GM21526 (cell line): ENCODE measurements around the gene MAP2K5.

Experiments
- ATAC-seq: cut with Tn5 transposase; IDR thresholded peaks from one replicate; pipeline ENCODE4 v1.9.1; 2021; ENCODE audit warnings: moderate library complexity; ENCODE audit not compliant: unreplicated experiment, low FRiP score

MAP2K5 gene

GRCh38 chr15:67716171-67716570, 173.7 kb downstream of the MAP2K5 start:
- no peak for ATAC-seq

GRCh38 chr15:67717776-67718175, 175.3 kb downstream of the MAP2K5 start:
- ATAC-seq, result no peak

- ATAC-seq, result no peak
Measured at GRCh38 chr15:67719330-67719959, 176.9 kb downstream of the MAP2K5 start.

- no peak for ATAC-seq
Measured at GRCh38 chr15:67720556-67721175, 178.2 kb downstream of the MAP2K5 start.

GRCh38 chr15:67722030-67722817, 179.7 kb downstream of the MAP2K5 start:
- no peak for ATAC-seq

GRCh38 chr15:67723294-67724024, 181.0 kb downstream of the MAP2K5 start:
- no peak for ATAC-seq

- no peak for ATAC-seq
Measured at GRCh38 chr15:67724691-67725375, 182.3 kb downstream of the MAP2K5 start.

- ATAC-seq, result no peak
Measured at GRCh38 chr15:67730135-67730534, 187.6 kb downstream of the MAP2K5 start.

GRCh38 chr15:67731112-67731721, 188.7 kb downstream of the MAP2K5 start:
- no peak for ATAC-seq

GRCh38 chr15:67732164-67732563, 189.7 kb downstream of the MAP2K5 start:
- no peak for ATAC-seq

GRCh38 chr15:67732671-67733374, 190.3 kb downstream of the MAP2K5 start:
- ATAC-seq, result no peak

GRCh38 chr15:67735896-67736295, 193.4 kb downstream of the MAP2K5 start:
- no peak for ATAC-seq

GRCh38 chr15:67736810-67737209, 194.3 kb downstream of the MAP2K5 start:
- ATAC-seq, result no peak

GRCh38 chr15:67738056-67738455, 195.6 kb downstream of the MAP2K5 start:
- ATAC-seq, result no peak

GRCh38 chr15:67740405-67740804, 197.9 kb downstream of the MAP2K5 start:
- ATAC-seq, result no peak

- no peak for ATAC-seq
Measured at GRCh38 chr15:67741308-67741707, 198.8 kb downstream of the MAP2K5 start.

GRCh38 chr15:67743558-67743957, 201.1 kb downstream of the MAP2K5 start:
- no peak for ATAC-seq

- no peak for ATAC-seq
Measured at GRCh38 chr15:67744331-67745072, 202.0 kb downstream of the MAP2K5 start.
